ELF-1 (cell line): ENCODE measurements around the gene PLXNC1.
A peak's percentile ranks its signal among the peaks of the same experiment; 100 is the strongest.

Experiments used
- DNase-seq: peaks from one replicate; pipeline ENCODE4 v3.0.0-alpha.2; 2016; ENCODE audit warnings: low read depth, low spot score

Gene PLXNC1

GRCh38 chr12:94180558-94181296 is 32.4 kb downstream of the PLXNC1 start:
- no peak for DNase-seq

- no peak for DNase-seq
Observed at GRCh38 chr12:94182986-94183707, 34.8 kb downstream of the PLXNC1 start.

GRCh38 chr12:94183708-94184379 is 35.5 kb downstream of the PLXNC1 start:
- DNase-seq: no peak

GRCh38 chr12:94184995-94185719 is 36.8 kb downstream of the PLXNC1 start:
- DNase-seq: no peak

- no peak for DNase-seq
Observed at GRCh38 chr12:94185801-94186200, 37.4 kb downstream of the PLXNC1 start.

GRCh38 chr12:94186278-94187241 is 38.2 kb downstream of the PLXNC1 start:
- DNase-seq: peak; percentile 81

GRCh38 chr12:94187361-94187760 is 39.0 kb downstream of the PLXNC1 start:
- DNase-seq: no peak

GRCh38 chr12:94190623-94191022 is 42.2 kb downstream of the PLXNC1 start:
- DNase-seq: no peak

GRCh38 chr12:94191023-94191422 is 42.6 kb downstream of the PLXNC1 start:
- no peak for DNase-seq

- DNase-seq: no peak
Observed at GRCh38 chr12:94191811-94192210, 43.4 kb downstream of the PLXNC1 start.

GRCh38 chr12:94192506-94192905 is 44.1 kb downstream of the PLXNC1 start:
- DNase-seq: no peak

- no peak for DNase-seq
Observed at GRCh38 chr12:94193168-94193567, 44.8 kb downstream of the PLXNC1 start.

- no peak for DNase-seq
Observed at GRCh38 chr12:94195483-94195882, 47.1 kb downstream of the PLXNC1 start.

- DNase-seq: no peak
Observed at GRCh38 chr12:94198469-94198868, 50.1 kb downstream of the PLXNC1 start.

GRCh38 chr12:94198872-94199271 is 50.5 kb downstream of the PLXNC1 start:
- no peak for DNase-seq

- no peak for DNase-seq
Observed at GRCh38 chr12:94200069-94200468, 51.7 kb downstream of the PLXNC1 start.

GRCh38 chr12:94200695-94201094 is 52.3 kb downstream of the PLXNC1 start:
- DNase-seq: no peak

- DNase-seq: no peak
Observed at GRCh38 chr12:94202245-94203180, 54.1 kb downstream of the PLXNC1 start.

GRCh38 chr12:94203181-94203546 is 54.8 kb downstream of the PLXNC1 start:
- no peak for DNase-seq

- DNase-seq: no peak
Observed at GRCh38 chr12:94203796-94204195, 55.4 kb downstream of the PLXNC1 start.
